Left ventricle myocardium inferior (tissue), 1 donor: ENCODE results near the gene C1orf56. TPM values are rescaled to one million over a fixed set of nuclear protein-coding genes. Genes with fewer than 3 reads are reported as not detected.
A peak's percentile ranks its signal among the peaks of the same experiment; 100 is the strongest.

ENCODE experiments used
- DNase-seq: peaks from one replicate; pipeline ENCODE4 v3.0.0-alpha.2; 2020
- H3K27ac ChIP-seq: fragments of 200-600 bp; replicated peaks from 2 replicates; pipeline ENCODE4 v1.8.0; 2021
- H3K27me3 ChIP-seq: fragments of 200-600 bp; 2 replicates; pipeline ENCODE4 v1.8.0; 2021; ENCODE audit warnings: low read depth
- H3K36me3 ChIP-seq: fragments of 200-600 bp; 2 replicates; pipeline ENCODE4 v1.8.0; 2021
- H3K4me1 ChIP-seq: fragments of 200-600 bp; 2 replicates; pipeline ENCODE4 v1.8.0; 2021
- H3K4me3 ChIP-seq: fragments of 200-600 bp; 2 replicates; pipeline ENCODE4 v1.8.0; 2021; ENCODE audit warnings: mild to moderate bottlenecking, moderate library complexity
- H3K9me3 ChIP-seq: fragments of 200-600 bp; replicated peaks from 2 replicates; pipeline ENCODE4 v1.8.0; 2021
- intact Hi-C: fragments of 100-400 bp; cut with micrococcal nuclease; formaldehyde crosslinking; loops from one replicate; pipeline ENCODE4 v1.11.0; 2022
- total RNA-seq: library from RNA; stranded (reverse); fragmentation: NEBNext Ultra II Directional; extraction: Animal tissue kit (Norgen Biotek cat#: 25700); gene quantifications from one replicate; pipeline ENCODE4 v1.2.1, GENCODE V29; 2021
- TF ChIP-seq, protein P1 (sequence below): fragments of 200-600 bp; IDR thresholded peaks from 2 replicates; pipeline ENCODE4 v1.8.0; 2021; ENCODE audit warnings: antibody characterized with exemption, mild to moderate bottlenecking, borderline replicate concordance
- donor health status: DM: no; HTN: yes; CAD: no; lungs with severe emphysema.

The C1orf56 gene
- total RNA-seq, 1 donor from 2014 or later, result 7.1 TPM

- intact Hi-C loops, result no loop called here
- Histone ChIP-seq H3K4me3 (no peak overlapping the region), H3K27me3 (no peaks in the 10 kb centered on the region), H3K27ac (peak overlapping the region; percentile 94), H3K4me1 (peaks cover 51% of the 10 kb centered on the region), H3K9me3 (no peaks in the 10 kb centered on the region), H3K36me3 (peaks cover 30% of the 10 kb centered on the region)
- TF ChIP-seq, protein P1, sequence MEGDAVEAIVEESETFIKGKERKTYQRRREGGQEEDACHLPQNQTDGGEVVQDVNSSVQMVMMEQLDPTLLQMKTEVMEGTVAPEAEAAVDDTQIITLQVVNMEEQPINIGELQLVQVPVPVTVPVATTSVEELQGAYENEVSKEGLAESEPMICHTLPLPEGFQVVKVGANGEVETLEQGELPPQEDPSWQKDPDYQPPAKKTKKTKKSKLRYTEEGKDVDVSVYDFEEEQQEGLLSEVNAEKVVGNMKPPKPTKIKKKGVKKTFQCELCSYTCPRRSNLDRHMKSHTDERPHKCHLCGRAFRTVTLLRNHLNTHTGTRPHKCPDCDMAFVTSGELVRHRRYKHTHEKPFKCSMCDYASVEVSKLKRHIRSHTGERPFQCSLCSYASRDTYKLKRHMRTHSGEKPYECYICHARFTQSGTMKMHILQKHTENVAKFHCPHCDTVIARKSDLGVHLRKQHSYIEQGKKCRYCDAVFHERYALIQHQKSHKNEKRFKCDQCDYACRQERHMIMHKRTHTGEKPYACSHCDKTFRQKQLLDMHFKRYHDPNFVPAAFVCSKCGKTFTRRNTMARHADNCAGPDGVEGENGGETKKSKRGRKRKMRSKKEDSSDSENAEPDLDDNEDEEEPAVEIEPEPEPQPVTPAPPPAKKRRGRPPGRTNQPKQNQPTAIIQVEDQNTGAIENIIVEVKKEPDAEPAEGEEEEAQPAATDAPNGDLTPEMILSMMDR, result no peak
- no peak for DNase-seq
These were observed 1.9 kb downstream of the C1orf56 start for GRCh38 chr1:151049458-151049857.

DNA sequence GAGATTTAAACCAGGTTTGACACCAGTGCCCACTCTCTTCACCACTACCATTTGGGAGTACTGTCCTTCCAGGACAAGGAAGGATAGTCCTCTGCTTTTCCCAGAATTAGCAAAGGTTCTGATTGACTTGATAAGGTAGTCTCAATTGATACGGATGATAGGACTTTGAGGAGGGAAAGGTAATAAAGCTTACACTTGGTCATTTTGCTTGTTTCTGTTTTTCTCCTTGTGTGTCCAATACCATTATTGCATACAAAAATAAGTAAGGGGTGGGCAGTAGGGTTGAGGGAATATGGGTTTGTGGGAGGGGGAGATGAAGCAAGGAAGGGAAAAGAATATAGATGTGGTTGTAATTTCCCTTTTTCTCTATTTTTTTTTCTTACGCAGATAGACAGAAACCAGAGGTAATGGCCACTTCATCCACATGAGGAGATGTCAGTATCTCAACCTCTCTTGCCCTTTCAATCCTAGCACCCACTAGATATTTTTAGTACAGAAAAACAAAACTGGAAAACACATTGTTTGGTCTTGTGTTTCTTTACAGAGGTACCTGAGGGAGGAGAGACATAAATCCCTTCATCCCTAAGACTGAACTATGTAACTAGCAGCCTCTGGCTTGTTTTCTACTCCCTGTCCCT is 2.6 kb downstream of the C1orf56 start:
- Histone ChIP-seq H3K4me1 (peaks cover 56% of the 10 kb centered on the region), H3K27me3 (no peaks in the 10 kb centered on the region), H3K9me3 (no peaks in the 10 kb centered on the region), H3K36me3 (peaks cover 38% of the 10 kb centered on the region), H3K4me3 (no peak overlapping the region), H3K27ac (peak overlapping the region; percentile 4)
- TF ChIP-seq, protein P1, result no peak
- intact Hi-C loops, result no loop called here
- no peak for DNase-seq

- TF ChIP-seq, protein P1, result no peak
- H3K9me3 ChIP-seq, result no peaks in the 10 kb centered on the region
- H3K27me3 ChIP-seq, result no peaks in the 10 kb centered on the region
- H3K36me3 ChIP-seq, result peaks cover 49% of the 10 kb centered on the region
- no peak for DNase-seq
- H3K4me3 ChIP-seq, result no peak overlapping the region
- intact Hi-C loops, result no loop called here
- H3K27ac ChIP-seq, result peak overlapping the region; percentile 4
- H3K4me1 ChIP-seq, result peaks cover 69% of the 10 kb centered on the region
These were observed 3.9 kb downstream of the C1orf56 start for GRCh38 chr1:151051356-151052009.

DNA sequence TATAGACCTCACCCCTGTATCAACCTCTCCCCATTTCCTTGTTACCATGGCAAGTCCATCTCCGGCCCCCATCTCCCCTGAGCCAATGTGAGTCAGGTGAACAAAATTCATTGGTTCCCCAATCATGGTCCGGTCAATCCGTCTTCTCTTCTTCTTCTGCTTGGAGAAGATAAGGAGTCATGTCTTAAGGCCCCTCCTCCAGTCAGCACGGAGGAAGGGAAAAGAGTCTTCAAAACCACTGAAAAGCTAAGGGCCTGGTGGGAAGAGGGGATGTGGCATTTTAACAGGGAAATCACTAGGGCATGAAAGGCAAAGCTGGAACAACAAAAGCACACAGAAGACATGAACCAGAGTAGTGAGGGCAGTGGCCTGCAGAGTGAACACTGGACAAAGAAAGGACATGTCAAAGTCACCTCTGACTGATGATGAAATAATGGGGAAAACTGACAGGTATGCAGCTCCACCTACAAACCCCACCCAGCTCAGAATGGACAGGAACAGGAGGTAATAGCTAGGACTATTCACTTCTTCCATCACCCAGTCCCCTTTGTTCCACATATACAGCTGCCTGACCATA is 7.5 kb downstream of the C1orf56 start:
- intact Hi-C loops, result no loop called here

DNA sequence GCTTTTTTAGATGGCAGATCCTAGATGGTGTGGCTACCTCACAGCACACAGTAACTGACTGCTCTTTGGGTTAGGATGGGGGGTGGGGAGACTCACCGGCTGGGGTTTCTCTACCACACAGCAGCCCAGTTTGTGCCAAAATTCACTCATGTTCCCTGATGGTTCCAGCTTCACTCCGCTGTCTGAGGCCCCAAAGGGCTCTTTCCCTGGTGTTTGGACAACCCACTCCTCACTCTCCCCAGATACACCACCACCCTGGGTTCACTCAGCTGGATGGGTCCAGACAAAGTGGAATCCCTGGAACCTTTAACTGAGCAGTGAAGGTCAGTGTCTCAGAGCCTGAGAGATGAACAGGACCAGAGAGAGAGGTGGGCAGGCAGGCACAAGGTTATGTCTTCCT is 8.0 kb downstream of the C1orf56 start:
- no peak overlapping the region for H3K4me3 ChIP-seq
- H3K9me3 ChIP-seq, result no peaks in the 10 kb centered on the region
- peaks cover 49% of the 10 kb centered on the region for H3K36me3 ChIP-seq
- peaks cover 70% of the 10 kb centered on the region for H3K4me1 ChIP-seq
- TF ChIP-seq, protein P1, result no peak
- H3K27me3 ChIP-seq, result no peaks in the 10 kb centered on the region
- peak overlapping the region; percentile 96 for H3K27ac ChIP-seq
- DNase-seq, result no peak
- intact Hi-C loops, result no loop called here

More for the DNA sequence above, 7.5 kb downstream of the C1orf56 start:
- no peaks in the 10 kb centered on the region for H3K27me3 ChIP-seq
- no peak overlapping the region for H3K4me3 ChIP-seq
- peaks cover 49% of the 10 kb centered on the region for H3K36me3 ChIP-seq
- peak overlapping the region; percentile 96 for H3K27ac ChIP-seq
- TF ChIP-seq, protein P1, result no peak
- no peak for DNase-seq
- H3K4me1 ChIP-seq, result peaks cover 70% of the 10 kb centered on the region
- no peaks in the 10 kb centered on the region for H3K9me3 ChIP-seq
